ENCODE measurements around the gene CELA1.

Gene CELA1

GRCh38 chr12:51360315-51360714 lies 13.8 kb upstream of the CELA1 start:
- no peak for DNase-seq (ENCODE audit: low read depth in 2 of 2)
- no peak for TF ChIP-seq CTCF (IDR thresholded peaks at IDR 0.05; ENCODE audit: low read depth, low read length)
- no peak overlapping the region for H3K4me3 ChIP-seq (replicated peaks in 1 of 2; ENCODE audit: low read depth in 2 of 2, low read length in 2 of 2)

DNA sequence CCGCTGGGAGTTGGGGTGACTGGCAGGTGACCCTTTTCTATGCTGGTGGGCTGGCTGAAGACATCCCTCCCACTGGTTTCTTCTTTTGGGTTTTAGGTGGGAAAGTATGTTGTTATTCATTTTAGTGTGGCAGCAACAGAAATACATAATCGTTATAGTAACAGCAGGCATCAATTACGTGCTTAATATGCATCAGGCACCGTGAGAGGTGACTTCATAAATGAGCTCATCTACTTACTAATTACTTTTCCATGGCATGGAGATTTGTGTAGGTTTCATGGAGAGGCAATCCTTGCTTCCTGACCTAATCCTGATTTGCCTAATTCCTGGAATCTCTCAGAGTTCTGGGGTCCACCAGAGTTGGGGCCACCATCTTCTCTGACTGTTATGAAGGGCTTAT lies 13.4 kb upstream of the CELA1 start:
- no peak overlapping the region for H3K4me3 ChIP-seq (replicated peaks in 1 of 2; ENCODE audit: low read depth in 2 of 2, low read length in 2 of 2)
- DNase-seq (ENCODE audit: low read depth in 2 of 2): no peak
- no peak for TF ChIP-seq CTCF (IDR thresholded peaks at IDR 0.05; ENCODE audit: low read depth, low read length)

- TF ChIP-seq CTCF (IDR thresholded peaks at IDR 0.05; ENCODE audit: low read depth, low read length): no peak
- no peak for DNase-seq (ENCODE audit: low read depth in 2 of 2)
- H3K4me3 ChIP-seq (replicated peaks in 1 of 2; ENCODE audit: low read depth in 2 of 2, low read length in 2 of 2): no peak overlapping the region
Measured at GRCh38 chr12:51358496-51358895, 12.0 kb upstream of the CELA1 start.

- DNase-seq (ENCODE audit: low read depth in 2 of 2): no peak
Measured at GRCh38 chr12:51357374-51358047, 11.0 kb upstream of the CELA1 start.

DNA sequence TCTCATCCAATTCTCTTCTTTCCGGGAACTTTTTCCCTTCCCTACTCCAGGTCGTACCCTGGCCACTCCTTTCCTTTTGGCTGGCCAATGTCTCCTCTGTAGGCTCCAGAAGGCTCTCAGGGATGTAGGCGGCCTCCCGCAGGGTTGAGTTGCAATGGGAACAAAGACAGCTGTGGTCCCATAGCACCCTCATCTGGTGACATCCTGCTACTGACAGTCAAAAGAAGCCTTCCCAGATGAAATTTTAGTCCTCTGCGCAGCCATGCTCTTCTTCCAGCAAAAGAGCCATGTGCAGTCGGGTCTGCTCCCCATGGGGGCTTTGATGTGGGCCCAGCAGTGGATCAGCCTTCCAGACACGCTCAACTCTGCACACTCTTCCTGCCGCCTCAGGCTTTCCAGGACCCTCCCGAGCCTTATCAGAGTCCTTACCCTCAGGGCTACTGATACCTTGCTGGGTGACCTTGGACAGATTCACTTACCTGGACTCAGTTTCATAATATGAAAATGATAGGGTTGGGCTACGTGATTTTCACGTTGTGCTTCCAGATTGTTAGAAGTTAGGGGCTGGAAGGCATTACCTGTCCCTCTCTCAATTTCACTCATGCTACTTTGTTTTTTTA lies 5.5 kb upstream of the CELA1 start:
- DNase-seq (ENCODE audit: low read depth in 2 of 2): peak; percentile 80 to 81
- H3K4me3 ChIP-seq (replicated peaks in 1 of 2; ENCODE audit: low read depth in 2 of 2, low read length in 2 of 2): no peak overlapping the region
- peak; percentile 89 for TF ChIP-seq CTCF (IDR thresholded peaks at IDR 0.05; ENCODE audit: low read depth, low read length)

More at GRCh38 chr12:51357374-51358047, 11.0 kb upstream of the CELA1 start:
- H3K4me3 ChIP-seq (replicated peaks in 1 of 2; ENCODE audit: low read depth in 2 of 2, low read length in 2 of 2): no peak overlapping the region
- no peak for TF ChIP-seq CTCF (IDR thresholded peaks at IDR 0.05; ENCODE audit: low read depth, low read length)

GRCh38 chr12:51349026-51349425 lies 2.5 kb upstream of the CELA1 start:
- no peak for TF ChIP-seq CTCF (IDR thresholded peaks at IDR 0.05; ENCODE audit: low read depth, low read length)
- peak; percentile 48 to 78 for DNase-seq (ENCODE audit: low read depth in 2 of 2)
- no peak overlapping the region for H3K4me3 ChIP-seq (replicated peaks in 1 of 2; ENCODE audit: low read depth in 2 of 2, low read length in 2 of 2)

Data from cardiac fibroblast (primary cell).